Astrocyte (in vitro differentiated cells and primary cell): ENCODE results near the gene RALGDS.

Source experiments
- CTCF ChIP-seq: IDR thresholded peaks from 2 replicates; pipeline ENCODE4 v1.5.1; 2011; ENCODE audit warnings: low read depth, mild to moderate bottlenecking, inconsistent platforms, low read length, moderate library complexity; ENCODE audit not compliant: insufficient read depth
- EZH2 ChIP-seq: IDR thresholded peaks from 2 replicates; pipeline ENCODE4 v1.6.1; 2012; ENCODE audit warnings: mild to moderate bottlenecking, low read length, inconsistent platforms; ENCODE audit not compliant: insufficient read depth

- TF ChIP-seq CTCF (no peak), EZH2 (no peak)
Observed at GRCh38 chr9:133122605-133122934, 1.5 kb upstream of the RALGDS start.
